ENCODE measurements around the gene DSC1.
"Not testable (repeated sequence)": the region's sequence is repeated elsewhere in the genome, so short reads cannot be mapped to it uniquely, and the experiment has no call there.

The DSC1 gene, protein sequence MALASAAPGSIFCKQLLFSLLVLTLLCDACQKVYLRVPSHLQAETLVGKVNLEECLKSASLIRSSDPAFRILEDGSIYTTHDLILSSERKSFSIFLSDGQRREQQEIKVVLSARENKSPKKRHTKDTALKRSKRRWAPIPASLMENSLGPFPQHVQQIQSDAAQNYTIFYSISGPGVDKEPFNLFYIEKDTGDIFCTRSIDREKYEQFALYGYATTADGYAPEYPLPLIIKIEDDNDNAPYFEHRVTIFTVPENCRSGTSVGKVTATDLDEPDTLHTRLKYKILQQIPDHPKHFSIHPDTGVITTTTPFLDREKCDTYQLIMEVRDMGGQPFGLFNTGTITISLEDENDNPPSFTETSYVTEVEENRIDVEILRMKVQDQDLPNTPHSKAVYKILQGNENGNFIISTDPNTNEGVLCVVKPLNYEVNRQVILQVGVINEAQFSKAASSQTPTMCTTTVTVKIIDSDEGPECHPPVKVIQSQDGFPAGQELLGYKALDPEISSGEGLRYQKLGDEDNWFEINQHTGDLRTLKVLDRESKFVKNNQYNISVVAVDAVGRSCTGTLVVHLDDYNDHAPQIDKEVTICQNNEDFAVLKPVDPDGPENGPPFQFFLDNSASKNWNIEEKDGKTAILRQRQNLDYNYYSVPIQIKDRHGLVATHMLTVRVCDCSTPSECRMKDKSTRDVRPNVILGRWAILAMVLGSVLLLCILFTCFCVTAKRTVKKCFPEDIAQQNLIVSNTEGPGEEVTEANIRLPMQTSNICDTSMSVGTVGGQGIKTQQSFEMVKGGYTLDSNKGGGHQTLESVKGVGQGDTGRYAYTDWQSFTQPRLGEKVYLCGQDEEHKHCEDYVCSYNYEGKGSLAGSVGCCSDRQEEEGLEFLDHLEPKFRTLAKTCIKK

GRCh38 chr18:31162825-31163435 is at the start of gene DSC1:
TSS of gene DSC1 (minus strand) at chr18:31162856. CDS start at chr18:31162594, 262 bp downstream.
- DNase-seq (ENCODE audit: low spot score) = no peak

DNA sequence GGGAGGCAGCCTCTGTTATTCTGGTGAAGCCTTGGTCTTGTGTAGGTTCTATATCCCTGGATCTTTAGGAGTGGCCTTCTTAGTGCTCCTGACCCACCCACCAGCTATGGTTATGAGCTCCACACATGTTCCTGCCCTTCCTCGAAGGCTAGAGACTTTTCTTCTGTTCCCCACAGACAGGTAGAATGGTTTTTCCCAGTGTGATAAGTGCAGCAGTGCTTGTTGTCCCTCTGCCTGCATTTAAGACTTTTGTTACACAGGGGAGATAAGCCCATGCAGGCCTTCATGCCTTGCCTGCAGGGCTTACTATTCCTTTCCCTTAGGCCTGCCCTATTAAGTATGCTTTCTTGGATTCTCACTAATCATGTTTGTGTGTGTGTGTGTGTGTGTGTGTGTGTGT is 48.4 kb upstream of the DSC1 start:
- no peak for DNase-seq (ENCODE audit: low spot score)

DNA sequence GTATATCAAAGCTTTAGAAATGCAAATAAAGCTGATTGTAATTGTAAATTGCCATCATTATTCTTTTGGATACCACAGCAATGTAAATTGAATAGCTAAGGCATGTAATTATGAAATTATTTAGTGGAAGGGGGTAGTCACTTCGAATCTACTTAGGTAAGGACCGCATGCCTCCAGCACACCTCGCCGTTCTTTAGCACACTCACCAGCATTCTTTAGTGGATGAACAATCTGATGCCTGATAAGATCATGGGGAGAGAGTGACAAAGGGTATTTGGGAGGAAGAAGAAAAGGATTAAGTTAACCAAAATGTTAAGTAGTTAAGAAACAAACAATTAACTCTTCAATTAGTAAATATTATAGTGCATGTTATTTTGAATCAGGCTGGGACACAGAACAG is 46.4 kb upstream of the DSC1 start:
- no peak for DNase-seq (ENCODE audit: low spot score)

DNA sequence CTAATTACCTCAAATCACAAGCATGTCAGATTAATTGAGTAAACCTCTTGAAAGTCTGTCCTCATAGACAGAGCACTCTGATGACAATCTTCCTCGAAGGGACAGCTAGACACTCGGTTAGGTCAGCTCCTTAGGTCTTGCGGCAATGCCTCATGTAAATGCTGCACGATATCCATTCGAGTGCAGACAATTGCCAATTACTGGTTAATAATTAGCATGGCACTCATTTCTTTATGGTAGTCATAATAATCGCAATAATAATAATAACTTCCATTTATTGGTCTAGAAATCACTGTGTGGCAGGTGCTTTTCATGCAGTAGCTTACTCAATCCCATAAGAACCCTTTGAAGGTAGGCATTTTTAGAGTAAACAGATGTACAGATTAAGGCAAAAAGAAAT is 44.7 kb upstream of the DSC1 start:
- no peak for DNase-seq (ENCODE audit: low spot score)

DNA sequence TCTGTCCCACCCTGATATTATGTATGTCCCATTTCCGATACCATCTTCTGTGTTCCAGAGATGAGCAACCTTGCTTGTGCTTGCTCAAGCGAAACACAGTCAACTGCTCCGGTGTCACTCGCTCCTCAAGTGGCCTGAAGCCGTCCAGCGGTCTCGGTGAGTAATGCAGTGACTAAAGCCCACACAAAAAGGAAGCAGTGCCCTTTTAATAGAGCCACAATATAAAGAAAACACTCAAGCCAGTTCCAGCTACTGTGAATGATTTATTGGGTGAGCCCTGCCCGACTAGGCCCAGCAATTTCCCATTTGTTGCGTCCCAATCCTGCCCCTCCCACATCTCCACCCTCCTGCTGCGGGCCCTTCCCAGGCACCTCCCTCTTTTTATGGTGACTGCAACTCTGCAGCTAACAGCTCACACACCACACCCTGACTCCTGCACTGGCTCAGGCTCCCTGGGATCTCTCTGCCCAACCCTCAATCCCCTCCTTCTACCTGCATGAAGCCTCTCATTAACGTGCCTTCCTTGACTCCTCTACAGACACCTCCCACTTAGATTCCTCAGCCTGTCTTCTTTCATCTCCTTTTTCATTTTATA is 44.2 kb upstream of the DSC1 start:
- DNase-seq (ENCODE audit: low spot score) = no peak

DNA sequence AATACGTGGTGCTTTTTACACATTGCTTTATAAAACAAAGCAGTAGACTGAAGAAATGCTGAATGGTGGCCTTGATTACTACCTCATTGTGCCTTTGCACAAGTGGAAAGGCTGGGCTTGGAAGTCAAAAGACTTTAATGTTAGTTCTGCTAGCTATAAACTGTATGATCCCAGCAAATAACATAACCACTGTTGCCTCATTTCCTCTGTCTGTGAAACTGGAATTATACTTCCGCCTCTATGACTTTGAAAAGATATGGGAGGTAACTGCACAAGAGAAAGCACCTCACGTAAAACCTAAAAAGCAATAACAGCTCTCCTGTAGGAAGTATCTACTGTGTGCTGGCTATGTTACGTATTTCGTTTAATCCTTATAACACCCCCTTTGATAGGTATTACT is 43.4 kb upstream of the DSC1 start:
- DNase-seq (ENCODE audit: low spot score) = no peak

GRCh38 chr18:31205273-31205672 is 42.6 kb upstream of the DSC1 start:
- DNase-seq (ENCODE audit: low spot score) = no peak

DNA sequence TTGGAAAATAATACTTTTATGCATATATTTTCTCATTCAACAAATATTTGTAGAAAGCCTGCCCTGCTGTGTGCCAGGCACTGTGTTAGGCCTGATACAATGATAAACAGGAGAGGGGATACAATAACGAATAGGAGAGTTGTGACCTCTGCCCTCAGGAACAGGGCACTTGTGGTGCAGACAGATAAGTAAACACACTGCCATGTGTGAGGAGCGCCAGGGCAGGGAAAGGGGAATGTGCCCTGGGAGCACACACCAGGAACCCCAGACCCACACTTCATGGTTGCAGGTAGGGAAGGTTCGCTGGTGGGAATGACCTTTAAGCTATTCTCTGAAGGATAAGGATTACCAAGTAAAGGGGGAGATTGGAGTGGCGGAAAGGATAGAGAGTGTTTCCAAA is 42.2 kb upstream of the DSC1 start:
- no peak for DNase-seq (ENCODE audit: low spot score)

DNA sequence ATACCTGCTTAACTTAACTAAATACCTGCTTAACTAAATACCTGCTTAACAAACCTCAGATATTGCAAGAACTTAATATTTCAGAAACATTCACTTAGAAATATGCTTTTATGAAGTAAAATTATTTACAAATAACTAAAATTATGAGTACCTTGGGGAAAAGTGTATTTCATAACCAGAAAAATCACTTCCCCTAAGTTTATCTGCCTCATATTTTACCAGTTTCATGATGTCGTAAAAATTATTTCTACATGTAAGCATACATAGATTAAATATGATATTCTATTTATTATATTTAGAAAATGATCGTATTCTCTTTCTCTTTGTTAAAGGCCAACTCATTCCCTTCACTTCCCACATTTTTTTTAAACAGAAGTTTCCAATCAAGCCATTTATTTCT is 41.5 kb upstream of the DSC1 start:
- no peak for DNase-seq (ENCODE audit: low spot score)

- no peak for DNase-seq (ENCODE audit: low spot score)
Measured at GRCh38 chr18:31203794-31204148, 41.1 kb upstream of the DSC1 start.

GRCh38 chr18:31203096-31203793 is 40.6 kb upstream of the DSC1 start:
- no peak for DNase-seq (ENCODE audit: low spot score)

DNA sequence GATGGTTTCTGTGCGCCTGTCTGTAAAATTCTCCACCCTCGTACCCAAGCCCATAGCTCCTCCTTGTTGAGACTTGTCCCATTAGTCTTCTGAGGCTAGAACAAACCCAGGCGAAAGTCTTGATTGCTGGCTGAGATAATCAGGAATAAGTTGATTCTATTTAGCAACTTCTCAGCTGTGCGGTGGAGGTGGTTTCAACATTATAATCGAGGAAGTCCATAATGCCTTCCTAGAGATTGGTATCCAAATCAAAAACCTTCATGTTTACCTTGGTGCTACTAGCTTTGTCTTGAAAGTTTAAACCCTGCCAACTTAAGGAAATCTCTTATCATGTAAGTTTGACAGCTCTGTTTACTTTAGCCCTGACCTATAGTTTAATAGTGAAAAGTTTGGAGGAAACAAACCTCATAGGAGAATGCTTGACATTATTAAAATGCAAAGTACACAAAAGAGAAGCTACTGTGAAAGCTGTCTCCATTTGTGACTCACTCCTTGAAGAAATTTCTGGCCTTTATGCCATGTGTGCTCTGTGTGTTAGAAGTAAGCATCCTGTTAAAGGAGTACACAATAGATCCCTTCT is 36.6 kb upstream of the DSC1 start:
- DNase-seq (ENCODE audit: low spot score) = no peak

GRCh38 chr18:31197676-31198075 is 35.0 kb upstream of the DSC1 start:
- no peak for DNase-seq (ENCODE audit: low spot score)

GRCh38 chr18:31195063-31195462 is 32.4 kb upstream of the DSC1 start:
- no peak for DNase-seq (ENCODE audit: low spot score)

DNA sequence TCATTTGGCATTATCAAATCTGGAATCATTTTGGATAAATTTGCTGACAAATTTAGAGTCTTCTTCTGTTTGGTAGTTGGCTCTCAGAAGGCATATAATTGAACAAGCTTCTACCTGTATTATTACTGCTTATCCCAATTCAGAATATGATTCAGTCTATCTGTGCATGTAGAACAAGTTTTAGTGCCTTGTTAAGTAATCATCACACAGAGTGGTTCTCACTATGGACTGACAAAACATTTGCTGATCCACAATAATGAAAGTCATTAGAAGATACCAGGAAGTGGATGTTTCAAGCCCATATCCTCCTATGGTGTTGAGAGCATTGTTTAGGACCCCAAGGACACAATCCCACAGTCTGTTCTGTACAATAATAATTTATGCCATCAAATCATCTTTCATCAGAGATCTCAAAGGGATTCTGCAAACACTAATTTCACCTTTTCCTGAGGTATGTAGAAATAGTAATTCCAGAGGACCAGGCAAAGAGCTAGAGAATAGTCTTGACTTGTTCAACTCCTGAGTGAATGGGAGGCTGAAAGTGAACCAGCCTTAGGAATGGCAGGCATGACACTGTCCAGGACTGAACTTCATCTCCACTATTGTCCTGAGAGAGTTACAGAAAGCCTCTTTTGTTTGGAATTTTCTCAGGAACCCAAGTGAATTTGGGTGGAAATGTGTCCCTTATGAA is 29.6 kb upstream of the DSC1 start:
- no peak for DNase-seq (ENCODE audit: low spot score)

DNA sequence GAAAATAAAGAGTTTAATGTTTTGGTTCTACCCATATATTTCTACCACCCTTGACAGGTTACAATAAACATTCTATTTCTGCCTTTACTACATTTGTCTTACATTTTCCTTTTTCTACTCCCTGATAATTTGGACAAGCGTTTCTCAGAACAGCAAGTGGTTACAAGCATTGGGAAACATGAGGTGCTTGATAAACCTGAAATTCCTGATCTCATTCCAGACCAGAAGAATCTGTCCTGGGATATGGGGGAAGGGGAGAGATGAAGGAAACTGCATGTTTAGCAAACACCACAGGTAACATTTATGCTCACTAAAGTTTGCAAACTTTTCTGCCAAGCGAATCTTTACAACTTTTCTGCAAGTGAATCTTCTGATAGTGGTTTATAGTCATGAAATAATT is 28.3 kb upstream of the DSC1 start:
- no peak for DNase-seq (ENCODE audit: low spot score)

GRCh38 chr18:31189757-31190156 is 27.1 kb upstream of the DSC1 start:
- DNase-seq (ENCODE audit: low spot score) = no peak

GRCh38 chr18:31185186-31185950 is 22.7 kb upstream of the DSC1 start:
- no peak for DNase-seq (ENCODE audit: low spot score)

GRCh38 chr18:31183302-31183701 is 20.6 kb upstream of the DSC1 start:
- DNase-seq (ENCODE audit: low spot score) = no peak

DNA sequence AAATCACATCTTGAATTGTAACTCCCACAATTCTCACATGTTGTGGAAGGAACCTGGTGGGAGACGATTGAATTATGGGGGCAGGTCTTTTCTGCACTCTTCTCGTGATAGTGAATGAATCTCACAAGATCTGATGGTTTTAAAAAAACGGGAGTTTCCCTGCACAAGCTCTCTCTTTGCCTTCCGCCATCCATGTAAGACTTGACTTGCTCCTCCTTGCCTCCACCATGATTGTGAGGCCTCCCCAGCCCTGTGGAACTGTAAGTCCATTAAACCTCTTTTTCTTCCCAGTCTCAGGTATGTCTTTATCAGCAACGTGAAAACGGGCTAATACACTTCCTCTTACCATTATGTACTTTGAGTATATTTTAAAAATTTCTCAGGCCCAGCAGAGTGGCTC is 14.7 kb upstream of the DSC1 start:
- DNase-seq (ENCODE audit: low spot score) = not testable (repeated sequence)
